GM19397 (cell line): ENCODE results near the gene CRABP1.

ENCODE experiments used
- ATAC-seq: cut with Tn5 transposase; IDR thresholded peaks from one replicate; pipeline ENCODE4 v1.9.1; 2021; ENCODE audit warnings: mild to moderate bottlenecking, moderate library complexity; ENCODE audit not compliant: unreplicated experiment

The CRABP1 gene

DNA sequence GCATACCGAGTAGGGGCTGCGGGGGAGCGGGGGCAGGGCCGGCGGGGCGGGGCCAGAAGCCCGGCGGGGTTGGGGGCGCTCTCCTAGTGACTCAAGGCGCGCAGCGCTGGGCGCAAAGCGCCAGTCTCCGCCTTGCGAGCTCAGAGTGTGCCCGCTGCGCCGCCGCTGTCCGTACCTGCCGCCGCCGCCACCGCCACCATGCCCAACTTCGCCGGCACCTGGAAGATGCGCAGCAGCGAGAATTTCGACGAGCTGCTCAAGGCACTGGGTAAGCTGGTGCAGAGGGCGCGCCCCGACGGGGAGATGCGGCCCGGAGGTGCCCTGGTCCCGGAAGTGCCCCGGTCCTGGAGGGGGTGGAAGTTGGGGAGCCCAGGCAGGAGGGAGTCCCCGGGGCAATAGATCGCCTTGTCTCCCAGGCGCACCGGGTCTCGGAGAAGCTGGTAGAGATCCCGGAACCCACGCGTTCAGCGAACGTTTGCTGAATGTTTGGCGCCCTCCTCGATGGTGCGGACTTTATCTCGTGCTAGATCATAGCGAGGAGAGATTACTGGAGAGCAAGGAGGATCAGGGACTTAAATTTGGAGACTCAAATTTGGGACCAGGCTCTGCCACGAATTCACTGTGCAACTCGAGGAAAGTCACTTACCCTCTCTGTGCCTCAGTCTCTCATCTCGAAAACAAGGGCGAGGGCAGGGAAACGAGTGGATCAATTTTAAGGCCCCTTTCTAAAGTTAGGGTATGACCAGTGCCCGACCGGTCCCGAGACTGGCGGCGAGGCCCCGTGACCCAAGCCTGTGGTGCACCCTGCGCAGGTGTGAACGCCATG is at the start of gene CRABP1:
CRABP1 (plus strand) TSS at position 123 of the 826 bp plus-strand sequence; CDS start at position 199, 76 bp downstream.
- ATAC-seq, result no peak

DNA sequence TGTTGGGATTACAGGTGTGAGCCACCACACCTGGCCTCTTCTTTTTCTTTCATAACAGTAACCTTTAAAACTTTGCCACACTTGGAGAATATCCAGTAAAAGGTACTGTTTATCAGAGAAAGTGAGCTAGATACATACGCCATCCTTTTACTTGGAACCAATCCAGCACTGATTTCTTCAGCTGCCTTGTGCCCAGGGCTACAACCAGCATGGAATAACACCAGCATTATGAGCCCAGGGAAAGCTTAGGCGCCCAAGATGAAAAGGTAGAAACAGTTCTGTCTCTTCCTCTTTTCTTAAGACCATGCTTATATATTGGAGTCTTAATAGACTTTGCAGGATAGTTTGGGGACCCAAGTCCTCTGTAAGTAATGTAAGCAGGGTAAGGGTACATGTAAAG is 49.1 kb upstream of the CRABP1 start:
- ATAC-seq, result no peak

DNA sequence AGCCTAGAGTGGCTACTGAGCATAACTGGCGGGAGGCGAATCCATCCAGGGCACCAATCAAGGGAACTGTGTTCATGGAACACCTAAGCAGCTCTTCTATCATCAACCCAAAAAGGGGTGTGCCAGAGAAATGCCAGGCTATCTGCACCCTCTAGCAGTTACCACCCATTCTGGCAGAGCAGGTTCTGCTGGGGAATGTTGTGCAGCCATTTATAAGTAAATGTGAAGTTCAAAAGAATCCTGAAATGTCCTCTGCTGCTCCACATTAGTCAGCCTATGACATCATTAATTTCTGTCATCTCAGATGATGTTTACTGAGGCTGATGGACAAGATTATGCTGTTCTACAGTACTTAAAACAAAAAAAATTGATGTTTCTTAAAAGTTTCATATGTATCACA is 48.5 kb upstream of the CRABP1 start:
- no peak for ATAC-seq

DNA sequence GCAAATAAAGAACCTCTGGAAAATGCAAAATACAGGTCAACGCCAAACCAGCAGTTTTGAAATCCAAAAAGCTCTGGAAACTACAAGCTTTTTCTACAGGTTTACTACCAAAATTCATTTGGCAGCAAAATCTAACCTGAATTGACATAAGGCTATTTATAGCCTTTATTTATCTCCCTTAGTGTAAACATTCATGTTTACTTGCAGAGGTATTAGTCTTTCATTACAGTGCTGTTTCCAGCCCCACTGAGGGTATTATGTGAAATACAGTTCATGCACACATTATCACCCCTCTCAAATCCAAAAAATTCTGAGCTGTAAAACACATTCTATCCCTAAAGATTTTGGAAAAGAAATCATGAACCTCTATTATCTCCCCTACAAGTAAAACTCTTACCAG is 47.9 kb upstream of the CRABP1 start:
- ATAC-seq, result no peak

DNA sequence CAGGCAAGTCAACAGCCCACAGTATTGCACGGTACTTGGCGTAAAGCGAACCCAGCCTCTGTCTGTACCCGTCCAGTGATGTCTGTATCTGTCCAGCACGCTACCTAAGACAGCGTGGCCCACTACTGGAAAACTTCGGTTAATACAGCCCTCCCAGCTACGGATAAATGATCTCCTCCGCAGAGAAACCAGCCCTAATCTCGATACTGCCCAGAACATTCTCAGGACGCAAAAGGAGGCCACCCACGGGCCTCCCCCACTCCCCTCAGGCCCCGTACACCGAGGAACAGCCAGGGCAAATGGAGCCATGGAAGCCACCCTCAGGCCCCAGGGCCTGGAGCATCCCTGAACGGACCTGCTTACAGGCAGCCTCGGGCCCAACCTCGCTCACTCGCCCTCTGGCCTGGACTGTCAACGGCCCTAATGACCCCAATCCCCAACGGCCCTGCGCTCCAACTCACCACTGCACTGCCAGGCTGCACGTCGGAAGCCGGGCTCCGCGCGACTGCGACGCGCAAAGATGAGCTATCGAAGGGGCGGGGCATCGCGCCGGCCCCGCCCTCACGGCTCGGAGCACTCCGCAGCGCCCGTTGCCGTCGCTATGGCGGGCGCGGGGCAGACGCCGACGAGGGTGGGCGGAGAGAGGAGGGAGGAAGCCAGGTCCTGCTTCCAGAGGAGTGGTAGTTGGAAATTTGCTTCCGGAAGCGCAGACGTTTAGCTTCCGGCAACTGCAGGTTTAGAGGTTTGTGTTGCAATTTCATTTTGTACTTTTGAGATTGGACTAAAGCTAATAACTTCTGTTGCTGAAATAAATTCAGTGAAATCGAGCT is 40.8 kb upstream of the CRABP1 start, which contains the start of gene SKIC8:
SKIC8 (minus strand) TSS at position 509 of the 830 bp plus-strand sequence. CDS start 3,923 bp downstream, outside the sequence.
- ATAC-seq, result peak; percentile 87

DNA sequence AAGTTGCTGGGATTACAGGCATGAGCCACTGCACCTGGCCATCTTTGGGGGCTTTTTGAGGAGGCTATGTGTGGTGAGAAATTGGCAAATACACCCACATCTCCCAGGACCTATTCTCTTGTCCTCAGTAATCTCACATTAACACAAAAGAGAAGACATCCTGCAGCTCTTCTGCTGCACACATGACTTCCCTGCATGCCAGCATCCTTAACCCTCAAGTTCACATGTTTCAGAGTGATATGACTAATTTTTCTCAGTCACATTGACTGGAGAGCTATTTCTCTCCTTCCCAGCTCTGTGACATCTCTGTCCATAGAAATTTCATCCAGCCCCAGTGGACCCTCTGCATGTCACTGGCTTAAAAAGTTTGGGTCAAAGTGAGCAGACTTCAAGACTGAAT is 38.8 kb upstream of the CRABP1 start:
- no peak for ATAC-seq

DNA sequence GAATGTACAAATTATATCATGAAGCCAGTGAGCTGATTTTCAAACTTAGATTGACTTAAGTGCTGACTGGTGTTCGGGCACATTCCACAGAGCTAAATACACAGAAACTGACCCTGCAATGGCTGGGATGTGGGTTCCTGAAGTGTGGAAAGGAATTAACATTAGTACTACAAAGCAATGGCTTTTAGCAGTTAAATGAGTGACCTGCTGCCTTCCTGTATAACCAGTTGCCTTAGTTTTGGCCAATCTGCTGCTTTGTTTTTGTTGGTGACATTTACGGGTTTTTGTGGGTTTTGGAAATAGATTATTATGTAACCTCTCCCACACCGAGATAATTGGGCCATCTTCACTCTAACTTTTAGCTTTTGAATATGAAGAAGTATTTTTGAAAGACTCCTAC is 38.3 kb upstream of the CRABP1 start:
- ATAC-seq, result no peak

DNA sequence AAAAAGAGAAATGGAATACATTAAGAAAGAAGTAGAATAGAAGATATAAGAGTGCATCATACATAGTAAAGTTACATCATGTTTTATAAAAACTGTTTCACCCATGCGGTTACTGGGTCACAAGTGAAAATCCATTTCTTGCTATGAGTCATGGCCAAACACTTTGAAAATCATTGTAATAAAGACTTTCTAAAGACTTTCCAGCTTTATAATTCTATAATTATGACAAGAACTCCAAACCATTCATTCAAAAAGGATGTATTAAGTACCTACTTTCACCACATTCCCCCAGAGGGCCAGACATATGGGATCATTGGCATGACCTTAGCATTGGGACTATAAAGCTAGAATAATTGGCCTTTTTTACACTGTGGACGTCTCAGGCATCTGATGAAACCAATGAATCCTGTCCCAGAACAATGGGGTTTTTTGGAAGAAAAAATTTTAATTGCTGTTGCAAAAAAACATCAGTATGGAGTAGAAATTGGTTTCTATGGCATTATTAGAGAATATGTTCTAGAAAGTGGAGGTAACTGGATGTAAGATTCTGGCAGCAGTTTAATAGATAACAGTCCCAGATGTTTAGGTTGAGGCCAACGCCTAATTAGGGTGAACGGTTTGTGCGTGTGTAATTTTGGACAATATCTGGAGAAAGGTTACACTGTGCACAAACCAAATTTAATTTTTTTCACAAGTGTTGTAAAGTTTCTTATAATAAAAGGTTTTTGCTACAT is 37.4 kb upstream of the CRABP1 start:
- ATAC-seq, result no peak

DNA sequence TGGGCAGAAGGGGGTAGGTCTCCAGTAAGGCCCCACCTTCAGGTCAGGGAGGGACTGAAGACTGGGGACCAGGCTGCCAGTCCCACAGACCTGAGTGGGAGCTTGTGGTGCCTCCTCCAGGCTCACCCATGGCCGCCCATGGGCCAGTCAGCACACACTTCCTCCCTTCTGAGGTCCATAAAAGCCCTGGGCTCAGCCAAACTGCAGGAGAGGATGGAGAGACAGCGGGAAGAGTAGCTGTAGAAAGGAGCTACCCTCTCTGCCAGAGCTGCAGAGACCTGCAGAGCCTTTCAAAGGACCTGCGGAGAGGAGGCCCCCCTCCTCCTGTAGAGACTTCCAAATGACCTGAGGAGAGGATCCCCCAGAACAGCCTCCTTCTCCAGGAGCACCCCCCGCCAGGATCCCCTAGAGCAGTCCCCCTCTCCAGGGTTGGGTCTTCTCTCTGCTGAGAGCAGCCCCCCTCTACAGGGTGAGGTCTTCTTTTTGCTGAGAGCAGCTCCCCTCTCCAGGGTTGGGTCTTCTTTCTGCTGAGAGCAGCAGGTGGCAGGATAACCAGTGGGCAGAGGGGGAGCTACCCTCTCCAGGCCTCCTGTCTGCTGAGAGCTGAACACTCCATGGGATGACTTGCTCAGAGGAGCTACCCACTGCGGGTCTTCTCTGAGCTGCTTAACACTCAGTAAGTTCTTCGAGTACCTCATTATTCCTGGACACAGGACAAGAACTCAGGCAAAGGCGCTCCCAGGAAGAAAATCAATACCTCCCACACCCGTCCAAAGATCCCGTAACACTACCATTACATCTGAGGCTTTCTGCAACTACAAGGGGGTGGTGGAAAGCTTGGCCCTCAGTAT is 35.7 kb upstream of the CRABP1 start:
- no peak for ATAC-seq

DNA sequence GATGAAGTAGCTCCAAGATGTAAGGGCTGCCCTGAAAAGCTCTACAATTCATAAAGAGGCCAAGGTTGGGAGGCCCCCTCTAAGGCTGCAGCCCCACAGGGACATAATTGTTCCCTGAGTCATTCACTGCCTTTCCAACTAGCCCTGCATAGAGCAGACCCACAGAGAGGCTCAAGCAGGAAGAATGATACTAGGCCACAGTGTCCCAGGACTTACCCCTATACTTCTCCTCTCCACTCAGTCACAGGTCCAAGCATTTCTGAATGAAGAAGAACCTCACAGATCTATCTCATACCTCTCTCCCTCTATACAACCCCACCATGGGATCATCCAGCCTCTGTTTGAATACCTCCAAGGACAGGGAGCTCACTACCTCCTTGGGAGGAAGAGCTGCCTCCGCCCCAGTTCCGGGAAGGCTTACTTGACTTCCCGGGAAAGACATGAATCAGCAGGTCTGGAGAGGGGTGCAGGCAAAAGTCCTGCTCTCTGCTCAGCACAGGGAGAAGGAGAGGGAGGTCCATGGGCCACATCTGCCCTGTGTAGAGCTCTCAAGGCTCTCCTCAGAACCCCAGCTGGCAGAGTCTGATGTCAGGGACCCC is 33.9 kb upstream of the CRABP1 start:
- no peak for ATAC-seq

DNA sequence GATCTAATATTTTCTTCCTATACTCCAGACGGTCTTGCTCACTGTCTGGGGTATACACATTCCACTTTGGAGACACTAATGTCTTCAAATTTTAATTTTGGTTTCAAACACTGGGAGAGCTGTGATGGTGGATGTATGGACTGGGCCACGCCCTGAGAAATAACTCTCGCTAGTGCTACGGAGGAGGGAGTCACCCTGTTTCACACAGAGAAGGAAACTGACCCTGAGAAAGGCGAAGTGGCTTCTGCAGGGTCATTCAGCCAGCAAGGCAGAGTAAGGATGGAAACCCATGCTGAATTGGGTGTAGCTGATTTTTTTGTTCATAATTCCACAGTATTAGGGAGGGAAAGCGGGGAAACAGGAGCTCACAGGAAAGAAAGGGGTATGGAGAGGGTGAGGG is 32.2 kb upstream of the CRABP1 start:
- no peak for ATAC-seq

DNA sequence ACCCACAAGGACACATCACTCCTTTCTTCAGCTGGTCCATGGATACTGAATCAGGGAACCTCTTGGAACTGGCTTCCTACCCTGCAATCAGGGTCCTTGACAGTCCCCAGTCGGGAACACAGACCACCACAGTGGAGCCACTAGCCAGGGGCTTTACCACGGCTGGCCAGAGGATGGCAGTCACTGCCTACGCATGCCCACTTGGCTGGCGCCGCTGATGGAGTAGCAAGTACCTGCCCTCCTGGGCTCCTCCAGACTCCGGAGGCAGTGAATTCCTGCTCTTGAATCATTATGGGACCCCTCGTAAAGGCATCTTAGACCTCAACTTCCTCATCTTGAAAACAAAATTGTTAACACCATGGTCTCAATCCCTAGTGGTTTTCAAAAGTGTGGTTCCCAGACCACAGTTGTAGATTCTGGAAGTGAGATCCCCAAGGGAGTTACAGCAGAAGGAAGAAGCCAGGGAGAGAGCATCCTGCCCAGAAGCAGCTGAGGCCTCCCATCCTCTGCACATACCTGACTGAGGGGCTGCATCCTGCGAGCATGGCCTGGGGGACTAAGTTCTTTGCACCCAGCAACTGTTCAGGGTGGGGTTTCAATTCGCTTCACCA is 31.6 kb upstream of the CRABP1 start:
- ATAC-seq, result no peak

DNA sequence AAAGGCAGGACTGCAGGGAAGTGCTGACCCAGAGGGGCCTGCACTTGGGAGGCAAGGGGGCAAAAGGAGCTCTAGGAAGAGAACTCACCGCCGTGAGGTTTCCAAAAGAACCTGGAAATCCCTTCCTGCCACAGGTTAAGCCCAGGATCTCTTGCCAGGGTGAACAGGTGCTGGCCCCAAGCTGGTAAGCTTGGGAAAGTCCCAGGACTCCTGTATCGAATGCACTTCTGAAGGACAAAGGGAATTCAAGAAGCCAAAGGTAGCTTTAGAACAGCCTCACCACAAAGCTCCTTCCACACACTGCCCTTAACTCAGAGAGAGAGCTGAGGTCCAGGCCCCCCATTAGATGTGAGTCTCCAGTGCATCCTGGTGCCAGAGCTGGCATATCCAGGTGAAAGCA is 28.9 kb upstream of the CRABP1 start:
- no peak for ATAC-seq

DNA sequence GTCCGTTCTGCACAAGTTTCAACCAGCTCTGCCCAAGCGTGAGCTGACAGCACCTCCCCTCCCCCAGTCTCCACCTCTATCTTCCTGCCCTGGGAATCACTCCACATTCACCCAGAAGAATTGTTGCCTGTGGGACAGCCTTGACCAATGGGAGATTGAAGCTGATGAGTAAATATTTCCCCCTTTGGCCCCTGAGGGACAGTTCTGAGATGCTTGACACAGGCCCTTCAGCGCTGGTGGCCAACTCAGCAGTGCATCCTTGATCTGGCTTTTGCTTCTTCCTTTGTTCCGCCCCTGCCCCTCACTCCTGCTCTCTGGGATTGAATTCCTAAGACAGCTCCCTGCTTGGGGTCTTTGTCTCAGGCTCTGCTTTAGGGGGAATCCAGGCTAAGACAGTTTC is 27.6 kb upstream of the CRABP1 start:
- ATAC-seq, result no peak

DNA sequence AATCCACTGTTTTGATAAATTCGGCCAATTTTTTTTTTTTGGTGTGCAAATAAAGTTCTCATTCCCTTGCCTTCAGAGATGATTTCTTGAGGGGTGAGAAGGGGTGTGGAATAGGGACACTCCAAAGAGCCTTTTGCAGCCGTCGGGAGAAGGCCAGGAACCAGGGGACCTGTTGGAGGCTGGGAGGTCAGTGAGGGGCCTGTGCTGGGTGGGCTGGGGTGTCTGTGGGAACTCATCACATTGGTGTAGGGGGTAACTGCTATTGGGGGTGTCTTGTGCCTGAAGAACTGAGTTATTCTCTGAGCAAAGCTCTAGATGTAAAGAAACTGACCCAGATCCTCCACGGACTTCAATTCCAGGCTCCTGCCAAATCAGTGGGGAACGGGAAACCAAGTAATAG is 27.2 kb upstream of the CRABP1 start:
- no peak for ATAC-seq

DNA sequence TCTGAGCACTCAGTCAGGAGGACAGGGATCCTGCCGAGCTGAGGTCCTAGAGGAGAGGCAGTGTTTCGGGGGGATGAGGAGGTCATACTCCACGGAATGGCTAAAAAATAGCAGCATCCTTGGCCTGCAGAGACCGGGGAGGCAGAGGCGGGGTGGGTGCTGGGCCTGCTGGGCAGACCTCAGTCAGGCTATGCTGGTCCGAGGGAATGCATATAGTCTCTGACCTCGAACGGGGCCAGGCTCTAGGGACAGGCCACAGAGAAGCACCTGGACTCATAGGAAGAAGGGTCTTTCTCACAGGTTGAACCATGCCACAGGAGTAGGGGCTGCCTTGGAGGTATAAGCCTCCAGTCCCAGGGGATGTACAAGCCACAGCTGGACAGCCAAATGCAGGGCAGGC is 26.8 kb upstream of the CRABP1 start:
- no peak for ATAC-seq

DNA sequence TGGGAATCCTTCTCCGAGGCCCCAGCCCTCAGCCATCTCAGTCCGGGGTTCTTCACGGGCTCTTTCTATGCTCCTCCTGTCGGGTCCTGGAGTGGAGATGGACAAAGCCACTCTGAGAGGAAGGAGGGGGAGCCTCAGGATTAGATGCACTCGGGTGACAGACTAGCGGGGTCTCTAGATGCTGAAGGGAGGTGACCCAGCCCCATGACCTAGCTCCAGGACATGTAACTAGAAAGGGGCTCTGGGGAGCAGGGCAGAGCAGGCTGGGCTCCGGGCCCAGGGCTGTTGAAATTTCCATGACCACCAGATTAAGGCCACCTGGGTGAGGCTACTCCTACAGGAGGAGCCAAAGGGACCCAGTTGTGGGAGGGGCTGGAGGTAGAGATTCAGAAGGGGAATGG is 26.0 kb upstream of the CRABP1 start:
- no peak for ATAC-seq

DNA sequence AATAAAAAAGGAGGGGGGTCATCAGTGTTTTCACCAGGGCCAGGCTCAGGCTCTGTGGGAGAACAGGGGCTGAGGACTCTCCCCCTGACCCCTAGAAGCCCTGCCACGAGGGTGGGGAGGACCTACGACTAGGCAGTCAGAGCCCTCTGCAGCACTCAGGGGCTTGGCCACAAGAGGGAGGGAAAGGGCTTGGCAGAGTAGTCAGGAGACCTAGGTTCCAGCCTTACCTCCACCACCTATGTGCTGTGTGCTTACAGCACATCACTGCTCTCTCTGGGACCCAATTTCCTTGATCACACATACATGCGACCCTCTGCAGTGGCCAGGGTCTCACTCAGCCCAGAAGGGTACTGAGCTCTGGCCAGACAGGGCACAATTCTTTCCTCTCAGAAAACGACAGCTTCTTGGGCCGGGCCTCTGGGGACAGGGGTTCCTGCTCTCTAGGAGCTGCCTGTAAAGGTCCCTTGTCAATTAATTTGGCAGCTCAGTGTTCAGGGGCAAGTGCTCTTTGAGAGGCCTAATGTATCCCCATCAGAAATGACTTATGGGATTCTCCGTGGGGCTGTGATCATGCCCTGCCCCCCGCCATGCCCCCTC is 24.4 kb upstream of the CRABP1 start:
- no peak for ATAC-seq
